CD14-positive monocyte (primary cell): ENCODE data around the gene MTHFSD. TPM values are rescaled to one million over a fixed set of nuclear protein-coding genes. Genes with fewer than 3 reads are reported as not detected.

ENCODE experiments used
- DNase-seq, 3 donors: peaks; one replicate each; pipeline ENCODE4 v3.0.0-alpha.2; 2011 to 2022
- H2AFZ ChIP-seq: 2 replicates; pipeline ENCODE4 v1.6.0; 2012; ENCODE audit warnings: mild to moderate bottlenecking, low read depth, low read length, inconsistent platforms; ENCODE audit not compliant: insufficient read depth, poor library complexity, severe bottlenecking
- H3K27ac ChIP-seq, 2 donors: 1 replicate in 1 of 2; 2 replicates in 1 of 2; pipeline ENCODE4 v1.5.1; 2012 to 2013; ENCODE audit warnings: low read length in 2 of 2, control low read depth in 1 of 2, inconsistent platforms in 1 of 2, low read depth in 1 of 2, mild to moderate bottlenecking in 1 of 2
- H3K27me3 ChIP-seq, 2 donors: one replicate each; pipeline versions ENCODE4 v1.6.0 to v1.6.1; 2011 to 2013; ENCODE audit warnings: low read length in 2 of 2; ENCODE audit not compliant: control insufficient read depth in 2 of 2, insufficient read depth in 2 of 2
- H3K36me3 ChIP-seq, 2 donors: replicated peaks in 1 of 2; 1 replicate in 1 of 2; 2 replicates in 1 of 2; pipeline versions ENCODE4 v1.5.1 to v1.6.1; 2012 to 2013; ENCODE audit warnings: low read length in 2 of 2, control low read depth in 1 of 2, inconsistent platforms in 1 of 2, mild to moderate bottlenecking in 1 of 2; ENCODE audit not compliant: insufficient read depth in 2 of 2, control insufficient read depth in 1 of 2
- H3K4me1 ChIP-seq, 2 donors: 1 replicate in 1 of 2; 2 replicates in 1 of 2; pipeline versions ENCODE4 v1.5.1 to v1.6.1; 2012 to 2013; ENCODE audit warnings: low read length in 2 of 2, control low read depth in 1 of 2, inconsistent platforms in 1 of 2, mild to moderate bottlenecking in 1 of 2, moderate library complexity in 1 of 2; ENCODE audit not compliant: insufficient read depth in 2 of 2, control insufficient read depth in 1 of 2
- H3K4me2 ChIP-seq: replicated peaks from 2 replicates; pipeline ENCODE3; 2012; ENCODE audit warnings: low read length, moderate library complexity, mild to moderate bottlenecking; ENCODE audit not compliant: poor library complexity, severe bottlenecking; ENCODE audit errors: extremely low read depth
- H3K4me3 ChIP-seq, 3 experiments: fragments of 200-600 bp in 1 of 3; sonication (generic) in 1 of 3; replicated peaks in 1 of 3; 1 replicate in 2 of 3; 2 replicates in 1 of 3; pipeline ENCODE4 v1.5.1; 2011 to 2013; ENCODE audit warnings: low read length in 3 of 3, mild to moderate bottlenecking in 3 of 3, control low read depth in 2 of 3, low read depth in 2 of 3, inconsistent platforms in 1 of 3, moderate library complexity in 1 of 3
- H3K79me2 ChIP-seq: 2 replicates; pipeline ENCODE4 v1.6.0; 2012; ENCODE audit warnings: mild to moderate bottlenecking, control low read depth, inconsistent platforms, low read length, moderate library complexity; ENCODE audit not compliant: insufficient read depth
- H3K9ac ChIP-seq: 2 replicates; pipeline ENCODE4 v1.6.0; 2017; ENCODE audit warnings: low read length, mild to moderate bottlenecking; ENCODE audit not compliant: insufficient read depth, poor library complexity, severe bottlenecking
- H3K9me3 ChIP-seq, 2 donors: replicated peaks in 1 of 2; 1 replicate in 1 of 2; 2 replicates in 1 of 2; pipeline versions ENCODE4 v1.5.1 to v1.6.1; 2012 to 2013; ENCODE audit warnings: low read length in 2 of 2, control low read depth in 1 of 2; ENCODE audit not compliant: control insufficient read depth in 1 of 2, insufficient read depth in 1 of 2
- H4K20me1 ChIP-seq: 2 replicates; pipeline ENCODE4 v1.6.0; 2012; ENCODE audit warnings: mild to moderate bottlenecking, low read length, control low read depth, moderate library complexity; ENCODE audit not compliant: insufficient read depth
- H3K27ac Mint-ChIP-seq, 7 donors: one replicate each; pipeline ENCODE4 v1.8.0; 2020; ENCODE audit warnings: mild to moderate bottlenecking in 7 of 7, mixed read lengths in 7 of 7, moderate library complexity in 6 of 7, inconsistent platforms in 2 of 7
- H3K27me3 Mint-ChIP-seq, 3 donors: one replicate each; pipeline ENCODE4 v1.8.0; 2021 to 2022; ENCODE audit warnings: low read depth in 3 of 3, mild to moderate bottlenecking in 3 of 3, mixed read lengths in 3 of 3, moderate library complexity in 3 of 3, inconsistent platforms in 1 of 3
- H3K36me3 Mint-ChIP-seq, 2 donors: one replicate each; pipeline ENCODE4 v1.8.0; 2020; ENCODE audit warnings: mixed read lengths in 2 of 2, inconsistent platforms in 1 of 2, mild to moderate bottlenecking in 1 of 2
- H3K4me1 Mint-ChIP-seq: one replicate; pipeline ENCODE4 v1.8.0; 2020; ENCODE audit warnings: mild to moderate bottlenecking, mixed read lengths
- H3K4me3 Mint-ChIP-seq, 2 donors: one replicate each; pipeline ENCODE4 v1.8.0; 2020; ENCODE audit warnings: mild to moderate bottlenecking in 2 of 2, mixed read lengths in 2 of 2, moderate library complexity in 1 of 2
- H3K9me3 Mint-ChIP-seq, 7 donors: one replicate each; pipeline ENCODE4 v1.8.0; 2020 to 2022; ENCODE audit warnings: mixed read lengths in 7 of 7, mild to moderate bottlenecking in 6 of 7, moderate library complexity in 6 of 7, inconsistent platforms in 2 of 7
- WGBS: methylation state at CpG from one replicate; pipeline ENCODE4 v1.1.5; 2013; ENCODE audit warnings: missing lambda C conversion rate; ENCODE audit not compliant: insufficient coverage; 5-methylcytosine and 5-hydroxymethylcytosine counted together
- intact Hi-C, 2 donors: fragments of 100-400 bp; cut with micrococcal nuclease; formaldehyde crosslinking; loops; one replicate each; pipeline versions ENCODE4 v1.15.0 to v1.15.1; 2023
- polyA plus RNA-seq, 3 donors: library from polyadenylated mRNA; depleted of rRNA in 1 of 3; unstranded in 2 of 3; stranded (reverse) in 1 of 3; fragments of 300-500 nt in 2 of 3; fragments of >200 nt in 1 of 3; fragmentation: Illumina TruSeq in 2 of 3; gene quantifications; 1 replicate in 2 of 3; 2 replicates in 1 of 3; pipeline ENCODE4 v1.2.3, GENCODE V29; 2012 to 2021
- TF ChIP-seq, protein P1 (sequence below): fragments of 200-600 bp; IDR thresholded peaks from one replicate; pipeline ENCODE4 v1.8.0; 2022; ENCODE audit warnings: antibody characterized with exemption, mild to moderate bottlenecking

The MTHFSD gene
- polyA plus RNA-seq, 3 donors: 7.2 to 14.1 (median 11.7) TPM

DNA sequence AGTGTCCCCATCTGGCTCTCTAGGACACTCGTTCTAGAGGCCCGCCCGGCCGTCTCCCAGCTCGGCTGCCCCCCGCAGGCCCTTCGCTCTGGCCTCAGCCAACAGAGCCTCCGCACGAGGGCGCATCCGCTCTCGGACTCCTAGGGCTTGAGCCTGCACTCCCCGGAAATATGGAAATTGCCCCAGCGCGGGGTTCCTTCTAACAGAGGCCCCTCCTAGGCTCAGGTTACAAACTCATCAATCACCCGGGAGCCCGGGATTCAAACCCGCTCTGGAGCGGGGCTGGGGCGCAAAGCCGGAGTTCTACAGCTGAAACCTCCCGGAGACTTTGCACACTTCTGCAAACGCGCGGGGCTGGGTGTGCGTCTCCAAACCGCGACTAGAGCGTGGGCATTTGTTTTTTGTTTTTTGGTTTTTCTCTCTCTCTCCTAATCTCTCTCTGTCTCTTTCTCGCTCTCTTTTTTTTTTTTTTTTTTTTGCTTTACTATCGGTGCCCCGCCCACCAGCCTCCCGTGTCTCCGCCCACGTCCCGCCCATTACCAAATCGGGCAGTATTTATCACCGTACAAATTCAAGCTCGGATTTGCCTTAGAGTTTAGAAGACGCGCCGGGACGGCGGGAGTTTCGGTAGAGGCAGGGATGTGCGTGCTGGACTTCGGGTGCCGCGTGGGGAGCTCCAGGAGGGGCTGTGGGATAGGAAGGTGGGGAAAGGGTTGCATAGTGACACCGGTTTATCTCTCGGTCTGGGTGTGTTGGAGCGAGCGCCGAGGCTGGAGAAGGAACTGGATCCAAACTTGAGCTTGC, 20.9 kb upstream of the MTHFSD start:
- no peaks in the 10 kb centered on the region for H3K79me2 ChIP-seq
- WGBS: 1% methylated on average over 43 of the region's 54 CpGs
- H3K27me3 Mint-ChIP-seq: peaks cover 69 to 95% (median 84%) of the 10 kb centered on the region in 3 donors
- H3K4me3 ChIP-seq: peak overlapping the region; percentile 16 to 73 (median 29)
- peak overlapping the region; percentile 68 for H2AFZ ChIP-seq
- H3K36me3 ChIP-seq: no peaks in the 10 kb centered on the region
- peaks cover 27 to 79% of the 10 kb centered on the region in 2 donors for H3K27me3 ChIP-seq
- no peak for DNase-seq
- H3K4me3 Mint-ChIP-seq: peak overlapping the region; percentile 79 to 96
- peaks cover 13% of the 10 kb centered on the region for H3K4me1 Mint-ChIP-seq
- peaks cover 0 to 11% (median 5%) of the 10 kb centered on the region in 7 donors for H3K9me3 Mint-ChIP-seq
- H3K27ac ChIP-seq: no peak overlapping the region
- TF ChIP-seq, protein P1, sequence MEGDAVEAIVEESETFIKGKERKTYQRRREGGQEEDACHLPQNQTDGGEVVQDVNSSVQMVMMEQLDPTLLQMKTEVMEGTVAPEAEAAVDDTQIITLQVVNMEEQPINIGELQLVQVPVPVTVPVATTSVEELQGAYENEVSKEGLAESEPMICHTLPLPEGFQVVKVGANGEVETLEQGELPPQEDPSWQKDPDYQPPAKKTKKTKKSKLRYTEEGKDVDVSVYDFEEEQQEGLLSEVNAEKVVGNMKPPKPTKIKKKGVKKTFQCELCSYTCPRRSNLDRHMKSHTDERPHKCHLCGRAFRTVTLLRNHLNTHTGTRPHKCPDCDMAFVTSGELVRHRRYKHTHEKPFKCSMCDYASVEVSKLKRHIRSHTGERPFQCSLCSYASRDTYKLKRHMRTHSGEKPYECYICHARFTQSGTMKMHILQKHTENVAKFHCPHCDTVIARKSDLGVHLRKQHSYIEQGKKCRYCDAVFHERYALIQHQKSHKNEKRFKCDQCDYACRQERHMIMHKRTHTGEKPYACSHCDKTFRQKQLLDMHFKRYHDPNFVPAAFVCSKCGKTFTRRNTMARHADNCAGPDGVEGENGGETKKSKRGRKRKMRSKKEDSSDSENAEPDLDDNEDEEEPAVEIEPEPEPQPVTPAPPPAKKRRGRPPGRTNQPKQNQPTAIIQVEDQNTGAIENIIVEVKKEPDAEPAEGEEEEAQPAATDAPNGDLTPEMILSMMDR: no peak
- H3K36me3 Mint-ChIP-seq: peaks cover 0 to 6% of the 10 kb centered on the region in 2 donors
- no peak overlapping the region for H3K9ac ChIP-seq
- H4K20me1 ChIP-seq: no peaks in the 10 kb centered on the region
- peak overlapping the region; percentile 74 for H3K4me2 ChIP-seq
- peaks cover 7 to 11% of the 10 kb centered on the region in 2 donors for H3K9me3 ChIP-seq
- peaks cover 12 to 17% of the 10 kb centered on the region in 2 donors for H3K4me1 ChIP-seq
- H3K27ac Mint-ChIP-seq: peak overlapping the region in 1 of 7 donors; percentile 21
- intact Hi-C loops: no loop called here

DNA sequence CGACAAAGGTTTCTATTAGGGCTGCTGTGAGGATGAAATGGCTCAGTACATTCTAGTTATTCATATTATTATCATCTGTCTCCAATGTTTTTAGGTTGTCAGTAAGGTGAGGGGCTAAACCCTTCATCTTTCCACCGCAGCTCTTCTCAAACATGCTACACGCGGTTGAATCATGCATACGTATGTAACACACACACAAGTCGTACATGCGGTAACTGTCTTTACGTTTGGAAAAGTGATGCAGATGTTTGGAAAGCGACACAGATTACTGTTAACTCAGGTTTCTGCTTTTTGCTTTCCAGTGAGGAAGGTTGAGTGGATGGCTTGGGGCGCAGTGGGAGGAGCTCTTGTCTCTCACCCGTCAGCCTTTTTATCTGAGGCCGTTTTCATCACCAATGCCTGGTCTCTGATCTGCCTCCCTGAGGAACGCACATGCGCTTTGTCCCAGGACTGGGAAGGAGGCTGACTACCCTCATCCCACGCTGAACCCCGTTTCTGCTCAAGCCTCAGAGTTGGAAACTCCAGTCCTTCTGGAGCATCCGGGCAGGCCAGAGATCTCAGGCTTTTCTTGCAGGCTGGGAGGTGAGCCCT, 20.2 kb upstream of the MTHFSD start:
- Histone ChIP-seq H3K27me3 (peaks cover 27 to 79% of the 10 kb centered on the region in 2 donors), H3K9me3 (peaks cover 7 to 11% of the 10 kb centered on the region in 2 donors), H2AFZ (peak overlapping the region; percentile 68), H4K20me1 (no peaks in the 10 kb centered on the region), H3K9ac (no peak overlapping the region), H3K4me1 (peaks cover 12 to 17% of the 10 kb centered on the region in 2 donors), H3K4me3 (peak overlapping the region in 1 of 3 experiments; percentile 73), H3K27ac (no peak overlapping the region), H3K4me2 (peak overlapping the region; percentile 74), H3K79me2 (no peaks in the 10 kb centered on the region), H3K36me3 (no peaks in the 10 kb centered on the region)
- H3K27me3 Mint-ChIP-seq: peaks cover 68 to 94% (median 83%) of the 10 kb centered on the region in 3 donors
- peaks cover 0 to 6% of the 10 kb centered on the region in 2 donors for H3K36me3 Mint-ChIP-seq
- no peak overlapping the region for H3K27ac Mint-ChIP-seq
- peaks cover 13% of the 10 kb centered on the region for H3K4me1 Mint-ChIP-seq
- no peak for DNase-seq
- TF ChIP-seq, protein P1: no peak
- H3K9me3 Mint-ChIP-seq: peaks cover 0 to 11% (median 5%) of the 10 kb centered on the region in 7 donors
- intact Hi-C loops: no loop called here
- H3K4me3 Mint-ChIP-seq: peak overlapping the region in 1 of 2 donors; percentile 96
- WGBS: 75% methylated on average over 7 of the region's 17 CpGs
